ENCODE results near the gene TIAM2.
"Not testable (repeated sequence)": the region's sequence is repeated elsewhere in the genome, so short reads cannot be mapped to it uniquely, and the experiment has no call there.

Gene TIAM2

GRCh38 chr6:155212616-155213380 is 217.7 kb downstream of the TIAM2 start:
- peak; percentile 50 for DNase-seq

GRCh38 chr6:155213611-155214372 is 218.7 kb downstream of the TIAM2 start:
- DNase-seq: no peak

- DNase-seq: no peak
These were observed 220.8 kb downstream of the TIAM2 start for GRCh38 chr6:155215906-155216305.

GRCh38 chr6:155216312-155217046 is 221.4 kb downstream of the TIAM2 start:
- no peak for DNase-seq

GRCh38 chr6:155218711-155219110 is 223.6 kb downstream of the TIAM2 start:
- not testable (repeated sequence) for DNase-seq

- DNase-seq: no peak
These were observed 224.2 kb downstream of the TIAM2 start for GRCh38 chr6:155219299-155219698.

- no peak for DNase-seq
These were observed 224.8 kb downstream of the TIAM2 start for GRCh38 chr6:155219858-155220301.

- no peak for DNase-seq
These were observed 226.0 kb downstream of the TIAM2 start for GRCh38 chr6:155221086-155221485.

GRCh38 chr6:155222506-155222905 is 227.4 kb downstream of the TIAM2 start:
- no peak for DNase-seq

- DNase-seq: no peak
These were observed 228.7 kb downstream of the TIAM2 start for GRCh38 chr6:155223646-155224451.

- DNase-seq: no peak
These were observed 229.5 kb downstream of the TIAM2 start for GRCh38 chr6:155224618-155225017.

GRCh38 chr6:155227046-155227445 is 231.9 kb downstream of the TIAM2 start:
- no peak for DNase-seq

- DNase-seq: peak; percentile 38
These were observed 233.5 kb downstream of the TIAM2 start for GRCh38 chr6:155228546-155229166.

- not testable (repeated sequence) for DNase-seq
These were observed 235.9 kb downstream of the TIAM2 start for GRCh38 chr6:155230975-155231374.

GRCh38 chr6:155232848-155233247 is 237.7 kb downstream of the TIAM2 start:
- DNase-seq: no peak

- DNase-seq: no peak
These were observed 239.1 kb downstream of the TIAM2 start for GRCh38 chr6:155234167-155234566.

GRCh38 chr6:155234687-155235086 is 239.6 kb downstream of the TIAM2 start:
- DNase-seq: no peak

- DNase-seq: peak; percentile 42
These were observed 240.0 kb downstream of the TIAM2 start for GRCh38 chr6:155235087-155235486.

GRCh38 chr6:155237613-155238012 is 242.5 kb downstream of the TIAM2 start:
- no peak for DNase-seq

GRCh38 chr6:155240905-155241600 is 245.9 kb downstream of the TIAM2 start:
- DNase-seq: no peak

- DNase-seq: no peak
These were observed 246.9 kb downstream of the TIAM2 start for GRCh38 chr6:155241966-155242365.

All from right hindlimb (tissue), 1 donor.